ENCODE data around the gene ZNF181.

ZNF181 gene

GRCh38 chr19:34744896-34745690 is 11.1 kb downstream of the ZNF181 start:
- TF ChIP-seq, protein P1, sequence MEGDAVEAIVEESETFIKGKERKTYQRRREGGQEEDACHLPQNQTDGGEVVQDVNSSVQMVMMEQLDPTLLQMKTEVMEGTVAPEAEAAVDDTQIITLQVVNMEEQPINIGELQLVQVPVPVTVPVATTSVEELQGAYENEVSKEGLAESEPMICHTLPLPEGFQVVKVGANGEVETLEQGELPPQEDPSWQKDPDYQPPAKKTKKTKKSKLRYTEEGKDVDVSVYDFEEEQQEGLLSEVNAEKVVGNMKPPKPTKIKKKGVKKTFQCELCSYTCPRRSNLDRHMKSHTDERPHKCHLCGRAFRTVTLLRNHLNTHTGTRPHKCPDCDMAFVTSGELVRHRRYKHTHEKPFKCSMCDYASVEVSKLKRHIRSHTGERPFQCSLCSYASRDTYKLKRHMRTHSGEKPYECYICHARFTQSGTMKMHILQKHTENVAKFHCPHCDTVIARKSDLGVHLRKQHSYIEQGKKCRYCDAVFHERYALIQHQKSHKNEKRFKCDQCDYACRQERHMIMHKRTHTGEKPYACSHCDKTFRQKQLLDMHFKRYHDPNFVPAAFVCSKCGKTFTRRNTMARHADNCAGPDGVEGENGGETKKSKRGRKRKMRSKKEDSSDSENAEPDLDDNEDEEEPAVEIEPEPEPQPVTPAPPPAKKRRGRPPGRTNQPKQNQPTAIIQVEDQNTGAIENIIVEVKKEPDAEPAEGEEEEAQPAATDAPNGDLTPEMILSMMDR (IDR thresholded peaks at IDR 0.05; ENCODE audit: low read depth, low read length, missing control alignments): no peak
- no peak for DNase-seq (ENCODE audit: low read depth)
- H3K4me3 ChIP-seq (ENCODE audit: low read depth, low read length): no peak overlapping the region
- in situ Hi-C loops (cut with HindIII; ENCODE audit: low sequenced_read_pairs): no loop called here

- TF ChIP-seq, protein P1 (IDR thresholded peaks at IDR 0.05; ENCODE audit: low read depth, low read length, missing control alignments): no peak
- DNase-seq (ENCODE audit: low read depth): no peak
- in situ Hi-C loops (cut with HindIII; ENCODE audit: low sequenced_read_pairs): no loop called here
- H3K4me3 ChIP-seq (ENCODE audit: low read depth, low read length): no peak overlapping the region
Observed at GRCh38 chr19:34757441-34757840, 23.4 kb downstream of the ZNF181 start.

DNA sequence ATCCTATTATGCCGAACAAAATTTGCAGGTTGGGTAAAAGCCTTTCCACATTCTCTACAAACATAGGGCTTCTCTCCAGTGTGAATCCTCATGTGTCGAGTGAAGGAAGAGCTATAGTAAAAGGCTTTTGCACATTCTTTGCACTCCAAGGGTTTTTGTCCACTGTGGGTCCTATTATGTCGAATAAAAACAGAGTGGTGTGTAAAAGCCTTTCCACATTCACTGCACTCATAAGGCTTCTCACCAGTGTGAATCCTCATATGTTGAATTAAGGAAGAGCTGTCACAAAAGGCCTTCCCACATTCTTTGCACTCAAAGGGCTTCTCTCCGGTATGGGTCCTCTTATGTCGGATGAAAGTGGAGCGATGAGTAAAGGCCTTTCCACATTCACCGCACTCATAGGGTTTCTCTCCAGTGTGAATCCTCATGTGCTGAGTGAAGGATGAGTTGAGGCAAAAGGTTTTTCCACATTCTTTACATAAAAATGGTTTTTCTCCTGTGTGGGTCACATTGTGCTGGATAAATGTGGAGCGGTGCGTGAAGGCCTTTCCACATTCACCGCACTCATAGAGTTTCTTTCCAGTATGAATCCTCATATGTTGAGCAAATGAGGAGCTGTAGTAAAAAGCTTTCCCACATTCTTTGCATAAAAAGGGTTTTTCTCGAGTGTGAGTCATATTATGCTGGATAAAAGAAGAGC is 25.3 kb downstream of the ZNF181 start:
- in situ Hi-C loops (cut with HindIII; ENCODE audit: low sequenced_read_pairs): no loop called here
- H3K4me3 ChIP-seq (ENCODE audit: low read depth, low read length): no peak overlapping the region
- TF ChIP-seq, protein P1 (IDR thresholded peaks at IDR 0.05; ENCODE audit: low read depth, low read length, missing control alignments): no peak
- no peak for DNase-seq (ENCODE audit: low read depth)

DNA sequence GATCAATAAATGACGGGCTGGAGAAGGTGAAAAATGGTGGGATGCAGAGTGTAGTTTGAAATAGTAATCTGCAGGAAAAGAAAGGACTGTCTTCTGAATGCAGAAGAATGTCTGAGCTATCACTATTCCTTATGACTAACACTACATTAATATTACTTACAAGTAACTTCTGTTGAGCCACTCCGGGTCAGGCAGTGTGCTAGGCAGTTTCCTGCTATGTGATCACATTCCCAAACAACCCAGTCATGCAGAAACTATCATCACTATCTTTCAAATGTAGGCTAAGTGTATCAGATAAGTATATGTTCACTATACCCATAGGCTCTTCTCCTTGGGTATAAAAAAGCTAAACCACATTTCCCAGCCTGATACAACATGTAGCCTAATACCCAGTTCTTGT is 32.3 kb downstream of the ZNF181 start:
- no peak overlapping the region for H3K4me3 ChIP-seq (ENCODE audit: low read depth, low read length)
- DNase-seq (ENCODE audit: low read depth): no peak
- TF ChIP-seq, protein P1 (IDR thresholded peaks at IDR 0.05; ENCODE audit: low read depth, low read length, missing control alignments): no peak
- in situ Hi-C loops (cut with HindIII; ENCODE audit: low sequenced_read_pairs): no loop called here

DNA sequence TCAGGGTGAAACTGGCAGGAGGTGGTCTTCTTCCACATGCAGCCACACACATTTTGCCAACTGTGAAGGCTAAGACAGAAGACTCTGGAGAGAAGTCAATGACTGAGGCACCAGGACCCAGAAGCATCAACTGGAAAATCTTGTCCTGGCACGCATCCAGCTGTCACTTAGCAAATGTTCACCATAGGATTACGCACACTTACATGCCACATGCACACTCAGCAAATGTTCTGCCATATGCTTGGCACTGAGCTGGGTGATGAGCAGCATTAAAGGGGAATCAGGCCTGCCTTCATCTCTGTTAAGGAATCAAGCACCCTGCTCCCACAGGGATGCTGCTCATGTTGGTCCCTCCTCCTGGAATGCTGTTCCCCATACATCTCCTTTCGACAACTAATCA is 33.9 kb downstream of the ZNF181 start:
- no peak overlapping the region for H3K4me3 ChIP-seq (ENCODE audit: low read depth, low read length)
- no peak for DNase-seq (ENCODE audit: low read depth)
- in situ Hi-C loops (cut with HindIII; ENCODE audit: low sequenced_read_pairs): no loop called here
- TF ChIP-seq, protein P1 (IDR thresholded peaks at IDR 0.05; ENCODE audit: low read depth, low read length, missing control alignments): no peak

GRCh38 chr19:34772697-34773554 is 38.9 kb downstream of the ZNF181 start, which contains the start of gene ZNF599:
ZNF599 (minus strand) TSS chr19:34773215; CDS start chr19:34772841, 374 bp downstream.
- DNase-seq (ENCODE audit: low read depth): peak; percentile 74
- TF ChIP-seq, protein P1 (IDR thresholded peaks at IDR 0.05; ENCODE audit: low read depth, low read length, missing control alignments): no peak
- H3K4me3 ChIP-seq (ENCODE audit: low read depth, low read length): peak within 1 kb of the TSS; percentile 63
- in situ Hi-C loops (cut with HindIII; ENCODE audit: low sequenced_read_pairs): no loop called here
